ENCODE data around the gene CNOT2. TPM values are rescaled to one million over a fixed set of nuclear protein-coding genes. Genes with fewer than 3 reads are reported as not detected.

The CNOT2 gene
- total RNA-seq, 1 experiment from 2014 or later = 82.9 TPM

- Histone ChIP-seq H3K14ac (ENCODE audit: insufficient read depth, low read length) (no peak overlapping the region), H3K79me1 (ENCODE audit: insufficient read depth, low read depth, low read length, poor library complexity, severe bottlenecking) (no peaks in the 10 kb centered on the region), H2BK12ac (ENCODE audit: insufficient read length, low read depth, low read length) (no peak overlapping the region), H4K5ac (ENCODE audit: insufficient read length, low read depth, low read length) (no peak overlapping the region), H3K4ac (ENCODE audit: low read depth, low read length) (no peak overlapping the region), H3K18ac (ENCODE audit: insufficient read length, low read depth, low read length) (no peak overlapping the region), H4K91ac (ENCODE audit: insufficient read length, low read depth, low read length) (no peak overlapping the region), H3T11ph (ENCODE audit: low read length) (no peak overlapping the region), H2AFZ (ENCODE audit: low read length) (no peak overlapping the region), H4K20me1 (ENCODE audit: control insufficient read depth, insufficient read depth, insufficient read length) (no peaks in the 10 kb centered on the region), H3K27me3 (ENCODE audit: insufficient read depth, low read length) (no peaks in the 10 kb centered on the region), H3K23ac (ENCODE audit: insufficient read length, low read depth, low read length) (no peak overlapping the region), H3K79me2 (ENCODE audit: insufficient read depth, low read length) (peaks cover 2% of the 10 kb centered on the region; the same call in 1 of the 2 replicates), H2BK120ac (ENCODE audit: low read depth, low read length, poor library complexity, severe bottlenecking) (no peak overlapping the region), H3K23me2 (ENCODE audit: insufficient read length, low read depth, low read length, poor library complexity, severe bottlenecking) (no peaks in the 10 kb centered on the region), H3K4me2 (ENCODE audit: insufficient read depth, insufficient read length, low read length) (no peak overlapping the region), H2BK15ac (ENCODE audit: low read depth, low read length) (no peak overlapping the region), H3K56ac (ENCODE audit: insufficient read length, low read depth, low read length) (no peak overlapping the region), H3K4me1 (ENCODE audit: insufficient read depth, low read length) (no peaks in the 10 kb centered on the region), H3K9me3 (ENCODE audit: control insufficient read depth, low read depth, low read length) (peaks cover 3% of the 10 kb centered on the region), H4K8ac (replicated peaks; ENCODE audit: insufficient read length, low read depth, low read length) (no peak overlapping the region), H2BK5ac (ENCODE audit: insufficient read length, low read length) (no peak overlapping the region), H2AK5ac (ENCODE audit: insufficient read length, low read length) (no peak overlapping the region), H3K27ac (ENCODE audit: insufficient read length, low read depth, low read length) (no peak overlapping the region), H3K9ac (ENCODE audit: extremely low read depth, insufficient read length, low read length) (no peak overlapping the region), H2BK20ac (ENCODE audit: low read depth, low read length, poor library complexity, severe bottlenecking) (no peak overlapping the region)
- Mint-ChIP-seq H3K4me3 (no peak overlapping the region), H3K36me3 (ENCODE audit: insufficient read depth in 1 of 3, low read depth in 3 of 3) (peaks cover 16 to 26% (median 19%) of the 10 kb centered on the region in 3 experiments), H3K9me3 (peaks cover 8 to 10% of the 10 kb centered on the region in 2 experiments), H3K27ac (no peak overlapping the region), H3K4me1 (peaks cover 0 to 5% of the 10 kb centered on the region in 2 experiments; a peak in 2 of 4 replicates), H3K27me3 (ENCODE audit: low read depth) (no peaks in the 10 kb centered on the region)
- WGBS (ENCODE audit: extremely low coverage, insufficient read length, low lambda C conversion rate) = no CpG with 5 or more reads among the region's 2 CpGs
- no peak for TF ChIP-seq CTCF (conservative IDR thresholded peaks at IDR 0.05)
- DNase-seq = no peak
Observed at GRCh38 chr12:70309348-70309747, 66.1 kb downstream of the CNOT2 start.

All from H9 (cell line).